ENCODE measurements around the gene SHLD1.
"Not testable (repeated sequence)": the region's sequence is repeated elsewhere in the genome, so short reads cannot be mapped to it uniquely, and the experiment has no call there.

The SHLD1 gene

DNA sequence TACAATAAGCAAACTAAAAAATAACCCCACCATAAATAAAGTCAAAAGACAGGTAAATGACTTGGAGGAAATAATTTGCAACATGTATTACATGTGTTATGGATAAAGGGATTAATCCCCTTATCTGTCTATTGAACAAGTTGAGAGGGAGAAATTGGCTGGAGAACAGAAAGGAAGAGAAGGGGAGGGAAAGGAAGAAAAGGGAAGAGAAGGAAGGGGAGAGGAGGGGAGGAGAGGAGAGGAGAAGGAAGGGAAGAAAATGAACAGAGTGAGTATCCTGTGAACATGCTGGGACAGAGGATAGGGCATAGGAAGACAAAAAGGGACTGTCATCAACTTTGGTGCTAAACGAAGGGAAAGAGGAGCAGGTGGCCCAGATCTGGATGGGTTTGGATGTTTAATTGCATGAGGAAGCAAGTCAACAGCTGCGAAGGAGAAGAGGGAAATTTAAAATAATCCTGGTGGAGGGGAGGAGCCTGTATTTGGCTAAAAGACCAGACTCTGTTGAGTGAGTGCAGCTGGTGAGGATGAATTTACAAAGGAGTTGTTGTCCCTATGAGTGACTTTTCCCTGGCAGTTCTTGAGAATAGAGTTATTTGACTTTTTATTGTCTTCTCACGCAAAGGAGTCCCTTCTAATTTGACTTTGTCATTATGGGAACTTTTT, 14.2 kb upstream of the SHLD1 start:
- DNase-seq (ENCODE audit: low read depth in 3 of 3), result no peak

GRCh38 chr20:5737619-5737953, 12.6 kb upstream of the SHLD1 start:
- DNase-seq (ENCODE audit: low read depth in 3 of 3), result no peak

- no peak for DNase-seq (ENCODE audit: low read depth in 3 of 3)
Measured at GRCh38 chr20:5737966-5738365, 12.2 kb upstream of the SHLD1 start.

GRCh38 chr20:5740643-5741042, 9.6 kb upstream of the SHLD1 start:
- DNase-seq (ENCODE audit: low read depth in 3 of 3), result not testable (repeated sequence)

DNA sequence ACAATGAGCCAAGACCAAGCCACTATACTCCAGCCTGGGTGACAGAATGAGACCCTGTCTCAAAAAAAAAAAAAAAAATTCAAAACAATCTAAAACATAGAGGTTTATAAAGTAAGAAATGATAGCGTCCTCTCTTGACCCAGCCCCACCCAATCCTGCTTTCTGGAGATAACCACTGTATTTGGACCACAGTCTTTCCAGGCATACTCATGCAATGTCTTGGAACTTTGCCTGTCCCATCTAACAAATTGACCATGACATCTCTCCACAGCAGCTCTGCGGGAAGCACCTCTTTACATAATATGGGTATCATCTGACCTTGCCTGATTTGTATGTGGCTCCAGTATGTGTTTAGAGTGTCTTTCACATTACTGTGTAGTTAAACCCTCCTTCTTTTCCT, 9.1 kb upstream of the SHLD1 start:
- no peak for DNase-seq (ENCODE audit: low read depth in 3 of 3)

- no peak for DNase-seq (ENCODE audit: low read depth in 3 of 3)
Measured at GRCh38 chr20:5742041-5742440, 8.2 kb upstream of the SHLD1 start.

DNA sequence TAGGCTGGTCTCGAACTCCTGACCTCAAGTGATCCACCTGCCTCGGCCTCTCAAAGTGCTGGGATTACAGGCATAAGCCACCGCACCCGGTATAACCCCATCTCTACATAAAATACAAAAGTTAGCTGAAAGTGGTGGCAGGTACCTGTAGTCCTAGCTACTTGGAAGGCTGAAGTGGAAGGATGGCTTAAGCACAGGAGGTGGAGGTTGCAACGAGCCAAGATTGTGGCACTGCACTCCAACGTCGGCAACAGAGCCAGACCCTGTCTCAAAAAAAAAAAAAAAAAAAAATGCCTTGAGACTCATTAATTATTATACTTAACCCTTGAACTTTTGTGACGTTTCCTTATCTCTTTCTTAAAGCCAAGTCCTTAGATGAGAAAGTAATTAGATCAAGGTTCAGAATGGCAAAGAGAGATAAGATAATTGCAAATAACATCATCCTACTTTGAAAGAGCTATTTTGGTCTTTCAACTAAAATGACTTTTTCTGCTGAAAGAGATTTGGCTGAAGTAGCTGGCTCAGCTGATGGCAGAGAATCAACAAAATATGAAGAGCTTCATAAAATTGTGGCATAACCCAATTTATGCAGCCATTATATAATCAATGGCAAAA, 4.7 kb upstream of the SHLD1 start:
- DNase-seq (ENCODE audit: low read depth in 3 of 3), result no peak

DNA sequence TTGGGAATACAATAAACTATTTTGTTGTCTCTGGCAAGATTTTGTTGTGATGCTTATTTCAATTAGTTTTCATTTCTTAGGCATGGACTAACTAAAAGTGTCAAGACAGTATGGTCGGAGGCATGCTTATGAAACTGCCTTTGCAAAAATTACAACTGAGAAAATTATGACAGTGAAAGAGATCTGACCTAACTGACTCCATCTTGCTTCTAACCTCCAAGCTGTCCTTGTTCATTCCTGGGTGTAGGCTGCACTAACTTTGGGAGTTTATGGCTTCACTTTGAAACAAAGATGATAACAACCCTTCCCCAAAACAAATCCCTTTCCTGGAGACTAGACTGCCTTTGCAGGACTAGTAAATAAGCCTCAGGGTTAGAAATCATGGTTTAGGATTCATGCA, 4.1 kb upstream of the SHLD1 start:
- no peak for DNase-seq (ENCODE audit: low read depth in 3 of 3)

DNA sequence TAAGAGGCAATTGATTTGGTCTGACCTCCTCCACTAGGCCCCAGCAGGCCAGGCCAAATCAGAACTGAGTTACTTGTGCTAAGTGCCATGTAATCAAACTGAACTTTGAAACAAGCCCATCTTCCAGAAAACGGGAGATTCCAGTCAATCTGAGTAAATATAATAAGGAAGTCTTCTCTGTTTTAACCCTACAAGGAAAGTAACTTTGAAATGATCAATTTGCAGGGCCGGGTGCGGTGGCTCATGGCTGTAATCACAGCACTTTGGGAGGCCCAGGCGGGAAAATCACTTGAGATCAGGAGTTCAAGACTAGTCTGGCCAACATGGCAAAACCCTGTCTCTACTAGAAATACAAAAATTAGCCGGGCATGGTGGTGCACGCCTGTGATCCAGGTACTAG, 2.0 kb upstream of the SHLD1 start:
- DNase-seq (ENCODE audit: low read depth in 3 of 3), result no peak

DNA sequence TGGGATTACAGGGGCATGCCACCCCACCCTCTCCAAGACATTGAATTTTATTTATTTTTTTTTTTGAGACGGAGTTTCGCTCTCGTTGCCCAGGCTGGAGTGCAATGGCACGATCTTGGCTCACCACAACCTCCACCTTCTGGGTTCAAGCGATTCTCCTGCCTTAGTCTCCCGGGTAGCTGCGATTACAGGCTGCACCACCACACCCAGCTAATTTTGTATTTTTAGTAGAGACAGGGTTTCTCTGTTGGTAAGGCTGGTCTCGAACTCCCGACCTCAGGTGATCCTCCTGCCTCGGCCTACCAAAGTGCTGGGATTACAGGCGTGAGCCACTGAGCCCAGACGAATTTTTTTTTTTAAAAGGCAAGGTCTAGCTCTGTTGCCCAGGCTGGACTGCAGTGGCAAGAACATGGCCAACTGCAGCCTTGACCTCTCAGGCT, 669 bp upstream of the SHLD1 start:
- not testable (repeated sequence) for DNase-seq (ENCODE audit: low read depth in 3 of 3)

- no peak for DNase-seq (ENCODE audit: low read depth in 3 of 3)
Measured at GRCh38 chr20:5751856-5752255, 1.7 kb downstream of the SHLD1 start.

GRCh38 chr20:5753814-5754213, 3.6 kb downstream of the SHLD1 start:
- no peak for DNase-seq (ENCODE audit: low read depth in 3 of 3)

- no peak for DNase-seq (ENCODE audit: low read depth in 3 of 3)
Measured at GRCh38 chr20:5757949-5758348, 7.7 kb downstream of the SHLD1 start.

- no peak for DNase-seq (ENCODE audit: low read depth in 3 of 3)
Measured at GRCh38 chr20:5766085-5766764, 16.0 kb downstream of the SHLD1 start.

DNA sequence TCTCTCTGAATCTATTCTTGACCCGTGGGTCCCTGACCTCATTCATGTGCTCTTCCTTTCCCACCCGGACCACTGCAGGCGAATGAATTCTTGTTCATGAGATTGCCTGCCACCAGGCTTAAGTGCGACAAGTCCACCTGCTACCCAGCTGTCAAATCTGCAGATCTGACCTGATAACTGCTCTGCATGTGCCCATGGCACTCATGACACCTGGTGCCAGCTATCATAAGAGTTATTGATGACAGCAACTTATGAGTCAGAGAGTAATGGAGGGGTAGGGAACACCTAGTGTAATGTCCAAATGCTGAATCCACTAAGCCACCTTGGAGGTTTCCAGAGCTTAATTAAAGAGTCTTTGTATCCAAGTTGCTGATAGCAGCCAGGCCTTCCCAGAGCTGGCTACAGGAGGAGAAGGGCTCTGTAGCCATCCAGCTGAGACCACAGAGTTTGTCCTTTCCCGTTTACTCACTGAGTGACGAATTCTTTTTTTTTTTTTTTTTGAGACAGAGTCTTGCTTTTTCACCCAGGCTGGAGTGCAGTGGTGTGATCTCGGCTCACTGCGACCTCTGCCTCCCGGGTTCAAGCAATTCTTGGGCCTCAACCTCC, 17.4 kb downstream of the SHLD1 start:
- DNase-seq (ENCODE audit: low read depth in 3 of 3), result no peak

DNA sequence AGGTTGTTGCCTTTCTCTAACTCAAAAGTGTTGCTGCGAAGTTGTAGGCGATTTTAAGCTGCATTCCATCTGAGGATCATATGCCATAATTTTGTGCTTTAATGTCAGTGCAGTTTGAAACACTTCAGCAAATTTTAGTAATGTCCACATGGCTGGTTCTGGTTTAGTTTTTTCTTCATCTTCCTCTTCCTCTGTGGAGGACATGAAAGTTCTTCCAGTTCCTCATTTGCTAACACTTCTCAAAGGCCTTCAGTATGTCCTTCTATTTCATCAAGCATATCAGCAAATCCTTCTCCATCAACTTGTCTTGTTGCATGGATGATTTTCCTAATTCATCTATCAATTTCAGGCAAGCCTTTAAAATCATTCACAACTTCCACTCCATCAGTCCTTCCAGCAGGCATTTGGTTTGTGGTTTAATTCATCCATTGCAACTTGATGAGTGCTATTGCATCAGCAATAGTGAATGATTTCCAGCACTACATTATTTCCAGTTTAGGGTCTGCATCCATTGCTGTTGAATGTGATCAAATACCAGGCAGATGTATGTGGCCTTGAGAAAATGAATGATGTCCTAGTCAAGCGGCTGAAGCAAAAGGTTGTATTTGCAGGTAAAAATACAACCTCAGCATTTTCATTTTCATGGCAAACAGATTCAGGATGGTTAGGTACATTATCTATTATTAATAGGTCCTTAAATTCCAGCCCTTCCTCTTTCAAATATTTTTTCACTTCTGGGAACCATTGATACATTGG, 20.2 kb downstream of the SHLD1 start:
- no peak for DNase-seq (ENCODE audit: low read depth in 3 of 3)

DNA sequence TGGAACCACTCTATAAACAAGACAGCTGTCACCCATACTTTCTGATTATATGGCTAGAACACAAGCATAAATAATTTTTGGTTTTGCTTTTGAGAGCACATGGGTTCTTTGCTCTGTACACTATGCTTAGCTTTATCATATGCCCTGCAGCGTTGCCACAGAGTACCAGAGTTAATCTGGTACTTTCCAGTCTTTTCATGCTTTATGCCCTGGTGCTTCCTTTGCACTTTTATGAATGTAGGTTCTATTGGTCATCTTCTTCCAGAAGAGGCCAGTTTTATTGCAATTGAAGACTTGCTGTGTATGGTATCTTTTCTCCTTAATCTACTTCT, 20.8 kb downstream of the SHLD1 start:
- DNase-seq (ENCODE audit: low read depth in 3 of 3), result no peak

DNA sequence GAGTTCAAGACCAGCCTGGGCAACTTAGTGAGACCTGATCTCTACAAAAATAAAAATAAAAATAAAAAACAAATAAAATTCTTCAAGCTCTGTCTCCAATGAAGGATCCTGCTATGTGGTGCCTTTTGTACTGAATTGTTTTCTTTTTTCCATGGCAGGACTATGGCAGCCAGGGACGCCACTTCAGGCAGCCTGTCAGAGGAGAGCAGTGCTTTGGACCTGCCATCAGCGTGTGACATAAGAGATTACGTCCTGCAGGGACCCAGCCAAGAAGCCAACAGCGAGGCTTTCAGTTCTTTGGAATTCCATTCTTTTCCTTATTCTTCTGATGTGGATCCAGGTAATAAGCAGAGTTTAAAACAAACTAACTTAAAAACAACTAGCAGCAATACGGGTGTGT, 22.5 kb downstream of the SHLD1 start:
- DNase-seq (ENCODE audit: low read depth in 3 of 3), result no peak

DNA sequence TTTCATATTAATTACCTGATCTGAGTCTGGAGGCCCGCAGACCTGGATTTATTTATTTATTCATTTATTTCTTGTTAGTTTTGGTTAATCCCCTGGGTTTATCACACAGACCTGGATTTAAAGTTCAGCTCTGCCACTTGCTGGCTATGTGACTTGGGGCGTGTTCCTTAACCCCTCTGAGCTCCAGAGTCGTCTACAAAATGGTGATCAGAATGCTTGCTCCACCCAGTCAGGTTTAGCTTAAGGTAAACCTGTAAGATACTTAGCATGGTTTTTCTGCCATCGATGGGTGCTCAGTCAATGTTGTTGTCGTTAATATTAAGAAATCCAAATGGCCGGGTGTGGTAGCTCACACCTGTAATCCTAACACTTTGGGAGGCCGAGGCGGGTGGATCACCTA, 23.4 kb downstream of the SHLD1 start:
- DNase-seq (ENCODE audit: low read depth in 3 of 3), result no peak

DNA sequence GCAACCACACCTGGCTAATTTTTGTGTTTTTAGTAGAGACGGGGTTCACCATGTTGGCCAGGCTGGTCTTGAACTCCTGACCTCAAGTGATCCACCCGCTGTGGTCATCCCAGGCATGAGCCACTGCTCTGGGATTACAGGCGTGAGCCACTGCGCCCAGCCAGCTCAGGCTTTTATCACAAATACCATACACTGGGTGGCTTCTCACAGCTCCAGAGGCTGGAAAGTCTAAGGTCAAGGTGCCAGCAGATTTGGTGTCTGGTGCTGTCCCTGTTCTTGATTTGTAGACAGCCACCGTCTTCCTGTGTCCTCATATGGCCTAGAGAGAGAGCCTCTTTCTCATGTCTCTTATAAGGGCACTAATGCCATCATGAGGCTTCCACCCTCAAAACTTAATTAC, 25.9 kb downstream of the SHLD1 start:
- no peak for DNase-seq (ENCODE audit: low read depth in 3 of 3)

- DNase-seq (ENCODE audit: low read depth in 3 of 3), result no peak
Measured at GRCh38 chr20:5779071-5779900, 29.1 kb downstream of the SHLD1 start.

- DNase-seq (ENCODE audit: low read depth in 3 of 3), result no peak
Measured at GRCh38 chr20:5780846-5781217, 30.6 kb downstream of the SHLD1 start.

Data from stimulated activated CD4-positive, alpha-beta T cell treated with anti-CD3 and anti-CD28 coated beads, TNF-alpha, amount 100 ng/mL, for 24 hours (primary cell).